NCI-H2081 treated with DMSO at 0.1 percent for 48 hours (cell line): ENCODE results near the gene FKBP1A.

Source experiments
- DNase-seq: peaks from one replicate; lab custom pipeline; 2025; lab: John Stamatoyannopoulos, UW

The FKBP1A gene

DNA sequence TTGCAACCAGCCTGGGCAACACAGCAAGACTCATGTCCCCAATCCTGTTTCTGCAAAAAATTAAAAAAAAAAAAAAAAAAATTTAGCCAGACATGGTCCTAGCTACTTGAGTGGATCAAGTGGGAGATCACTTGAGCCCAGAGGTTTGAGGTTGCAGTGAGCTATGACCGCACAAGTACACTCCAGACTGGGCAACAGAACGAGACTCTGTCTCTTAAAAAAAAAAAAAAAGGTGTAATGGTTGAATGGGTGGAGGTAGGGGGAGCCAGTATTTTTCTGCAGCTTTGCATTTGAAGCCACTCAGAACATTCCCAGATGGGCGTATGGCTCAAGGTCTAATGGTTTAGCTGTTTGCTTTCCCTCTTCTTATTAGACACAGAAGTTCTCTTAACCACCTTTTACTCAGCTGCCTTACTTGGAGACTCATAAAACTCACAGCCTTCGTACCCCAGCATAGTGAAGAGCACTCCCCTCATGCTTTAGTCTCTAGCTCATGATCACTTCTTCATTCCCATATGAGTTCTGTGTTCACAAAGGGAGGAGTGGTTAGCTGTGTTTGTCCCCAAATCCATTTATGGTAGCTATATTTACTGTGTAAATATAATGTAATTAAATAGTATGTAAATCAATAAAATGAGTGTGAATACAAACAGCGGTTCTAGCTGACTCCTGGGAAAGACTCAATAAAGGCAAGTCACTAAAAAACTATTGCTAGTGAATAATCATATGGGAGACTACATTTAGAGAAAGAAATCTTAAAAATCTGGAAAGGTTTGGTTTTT is 9.0 kb downstream of the FKBP1A start:
- peak; percentile 86 for DNase-seq

DNA sequence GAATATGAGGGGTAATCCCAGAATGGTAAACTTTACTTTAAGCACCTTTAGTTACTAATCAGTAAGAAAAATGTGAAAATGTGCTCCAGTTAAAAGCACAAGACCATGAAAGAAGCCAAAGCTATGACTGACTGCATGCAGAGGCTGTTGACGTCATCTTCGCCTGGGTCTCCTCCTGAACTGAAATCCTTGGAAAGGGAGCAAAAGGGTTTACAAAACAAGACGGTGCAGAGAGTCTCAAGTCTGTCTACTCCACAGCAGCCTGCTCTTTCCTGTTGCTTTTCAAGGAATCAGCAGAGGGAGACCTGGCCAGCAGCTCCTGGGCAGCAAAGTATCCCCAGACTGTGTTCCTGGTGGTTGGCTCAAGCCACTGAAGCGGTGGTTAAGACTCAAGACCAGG is 10.2 kb downstream of the FKBP1A start:
- no peak for DNase-seq

DNA sequence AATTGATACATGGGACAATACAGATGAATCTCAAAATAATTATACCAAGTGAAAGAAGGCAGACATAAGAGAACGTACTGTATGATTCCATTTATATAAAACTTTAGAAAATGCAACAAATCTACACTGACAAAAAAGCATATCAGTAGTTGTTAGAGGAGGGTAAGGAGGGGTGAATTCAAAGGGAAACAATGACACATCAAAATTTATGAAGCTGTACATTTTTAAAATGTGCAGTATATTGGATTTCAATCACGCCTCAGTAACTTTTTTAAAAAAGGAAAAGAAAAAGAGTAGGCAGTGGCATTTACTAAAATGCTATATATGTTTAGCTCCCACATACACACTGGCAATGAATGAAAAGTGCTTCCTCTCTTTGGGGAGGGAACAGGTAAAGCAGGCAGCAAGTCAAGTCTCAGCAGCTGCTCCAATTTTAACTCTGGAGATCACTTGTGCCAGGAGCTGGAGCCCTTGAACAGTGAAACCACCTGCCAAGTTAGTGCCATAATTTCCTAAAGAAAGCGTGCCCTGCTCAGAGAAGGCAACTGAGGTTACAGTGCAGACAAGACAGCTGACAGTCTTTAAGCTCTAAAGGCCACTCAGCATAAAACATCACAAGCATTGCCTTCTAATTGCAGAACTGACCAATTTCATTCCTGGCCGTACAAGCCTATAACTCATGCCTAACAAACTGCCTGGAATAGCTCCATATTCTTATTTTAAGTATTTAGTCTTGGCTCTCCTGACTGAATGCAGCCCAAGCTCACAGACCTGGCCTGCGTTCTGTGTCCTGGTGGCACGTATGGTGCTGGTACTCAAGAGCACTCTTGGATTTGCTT is 10.9 kb downstream of the FKBP1A start:
- DNase-seq: no peak

DNA sequence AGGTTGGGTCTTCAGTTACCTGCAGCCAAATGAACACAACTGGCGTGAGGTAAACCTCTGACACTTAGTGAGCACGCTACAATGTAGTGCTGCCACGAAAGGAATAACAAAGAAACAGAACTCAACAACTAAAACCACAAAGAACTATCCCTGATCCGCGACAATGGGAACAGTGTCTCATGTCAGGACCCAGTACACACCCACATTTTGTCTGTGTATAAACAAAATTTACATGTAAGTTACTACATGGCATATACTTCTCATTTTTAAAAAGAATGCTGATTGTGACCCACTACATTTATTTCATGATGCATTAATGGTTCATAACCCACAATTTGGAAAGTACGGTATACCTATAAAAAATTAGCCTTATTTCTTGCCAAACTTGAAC is 14.1 kb downstream of the FKBP1A start:
- DNase-seq: no peak

DNA sequence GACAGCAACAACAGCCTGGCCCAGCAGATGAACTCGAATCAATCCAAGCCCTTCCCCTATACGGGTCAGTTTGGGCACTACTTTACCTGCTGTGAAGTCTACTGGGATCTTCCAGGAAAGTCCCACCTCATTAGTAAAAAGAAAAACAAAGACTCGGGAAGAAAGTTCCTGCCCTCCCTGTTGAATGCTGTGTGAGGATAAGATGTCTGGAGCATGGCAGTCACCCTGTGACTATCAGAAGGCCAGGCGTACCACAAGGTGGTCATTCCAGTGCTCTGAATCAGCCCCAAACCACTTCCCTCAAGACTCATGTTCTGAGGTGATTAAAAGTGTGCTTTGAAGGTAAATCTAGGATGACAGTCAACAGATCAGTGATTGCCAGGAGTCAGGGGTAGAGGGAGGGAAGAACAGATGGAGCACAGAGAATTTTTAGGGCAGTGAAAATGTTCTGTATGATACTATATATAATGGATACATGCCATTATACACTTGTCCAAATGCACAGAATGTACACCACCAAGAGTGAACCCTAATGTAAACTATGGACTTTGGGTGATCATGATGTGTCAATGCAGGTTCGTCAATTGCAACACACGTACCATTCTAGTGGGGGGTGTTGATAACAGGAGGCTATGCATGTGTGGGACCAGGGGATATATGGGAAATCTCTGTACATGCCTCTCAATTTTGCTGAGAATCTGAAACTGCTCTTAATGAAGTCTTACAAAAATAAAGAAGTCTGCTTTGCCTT is 14.7 kb downstream of the FKBP1A start:
- DNase-seq: no peak

DNA sequence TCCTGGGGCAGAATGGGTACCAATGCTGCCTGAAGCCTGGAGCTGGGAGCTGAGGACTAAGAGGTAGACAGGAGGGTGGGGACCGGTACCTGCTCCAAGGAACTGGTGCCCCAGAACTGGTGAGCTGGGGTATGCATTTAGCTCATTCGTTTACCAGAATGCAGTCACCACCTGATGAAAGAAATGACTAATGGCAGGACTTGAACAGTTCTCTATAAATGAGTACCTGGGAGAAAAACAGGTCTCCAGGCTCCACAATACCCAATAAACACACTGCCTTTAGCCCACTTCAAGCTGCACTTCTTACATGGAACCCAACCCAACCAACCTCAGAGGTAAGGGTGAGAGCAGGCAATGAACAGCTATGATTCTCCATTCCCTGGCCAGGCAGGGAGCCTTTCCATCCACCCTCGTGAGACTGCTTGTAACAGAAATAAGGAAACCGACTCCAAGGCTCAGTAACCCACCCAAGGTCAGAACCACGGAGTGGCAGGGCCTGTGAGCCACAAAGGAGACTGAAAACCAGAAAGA is 15.4 kb downstream of the FKBP1A start:
- DNase-seq: no peak

DNA sequence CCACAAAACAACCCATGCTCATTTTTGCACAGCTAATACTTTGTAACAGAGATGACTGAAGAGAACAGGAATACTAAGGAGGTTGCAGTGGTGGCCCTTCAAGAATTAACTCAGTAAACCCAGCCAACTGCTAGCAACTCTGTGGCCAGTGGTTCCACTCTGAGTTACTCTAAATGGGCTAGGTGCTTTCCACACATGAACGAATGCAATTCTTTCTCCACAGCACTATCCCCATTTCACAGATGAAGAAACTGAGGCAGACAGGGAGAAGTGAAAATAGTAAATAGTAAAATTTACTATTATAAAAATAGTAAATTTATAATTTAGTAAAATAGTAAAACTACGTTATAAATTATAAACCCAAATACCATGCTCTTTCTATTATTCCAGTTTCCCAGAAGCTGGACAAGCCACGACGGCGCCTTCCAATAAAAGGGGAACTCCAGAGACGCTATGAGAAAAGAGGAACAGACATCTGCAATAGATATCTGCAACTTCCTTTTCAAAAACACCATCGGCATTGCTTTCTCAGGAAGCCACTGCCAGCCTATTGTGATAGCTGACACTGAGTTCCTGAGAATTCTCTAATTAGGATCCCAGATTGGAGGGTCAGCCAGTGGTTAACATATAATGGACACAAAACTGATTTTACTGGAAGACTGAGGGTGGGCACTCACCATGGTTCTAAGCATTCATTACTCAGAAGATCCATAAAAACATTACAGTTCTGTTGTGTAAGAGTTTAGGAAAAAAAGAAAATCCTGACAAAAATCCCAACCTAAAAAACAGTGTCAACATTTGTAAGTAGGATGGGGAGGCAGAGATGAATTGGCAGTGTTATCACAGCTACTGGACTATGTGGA is 16.2 kb downstream of the FKBP1A start:
- DNase-seq: no peak

DNA sequence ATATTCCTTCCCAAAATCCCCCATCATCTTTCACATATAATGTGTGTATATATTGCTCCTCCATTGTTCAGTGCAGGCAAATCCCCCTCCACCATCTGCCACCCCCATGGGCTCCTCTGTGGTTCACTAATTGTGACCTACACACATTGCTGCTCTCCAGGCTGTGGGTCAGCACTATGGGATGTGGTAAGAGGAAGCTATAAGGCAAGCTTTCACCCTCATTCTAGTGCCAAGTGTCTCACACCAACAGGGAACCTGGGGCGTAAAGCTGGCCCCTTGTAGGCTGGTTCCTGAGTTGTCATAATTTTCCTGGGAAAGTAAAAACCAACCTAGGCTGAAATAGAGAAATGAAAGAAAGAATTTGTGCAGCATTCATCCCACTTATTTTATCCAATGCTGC is 16.8 kb downstream of the FKBP1A start:
- DNase-seq: no peak

DNA sequence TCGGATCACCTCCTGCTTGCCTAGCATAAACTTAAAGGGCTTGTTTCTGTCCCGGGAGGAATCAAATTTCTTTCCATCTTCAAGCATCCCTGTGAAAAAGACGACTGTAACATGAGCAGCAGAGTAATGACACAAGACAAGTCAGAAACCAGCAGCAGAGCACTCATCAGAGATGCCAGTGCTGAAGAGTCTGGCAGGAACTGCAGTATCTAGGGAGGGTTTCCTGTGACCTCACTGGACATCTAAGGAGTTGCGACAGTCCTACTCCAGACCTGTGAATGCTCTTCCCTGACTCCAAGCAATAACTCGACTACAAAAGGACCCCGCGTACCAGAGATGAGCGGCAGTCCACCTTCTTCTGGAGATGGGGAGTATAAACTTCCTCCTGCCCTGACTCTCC is 17.3 kb downstream of the FKBP1A start:
- DNase-seq: no peak

DNA sequence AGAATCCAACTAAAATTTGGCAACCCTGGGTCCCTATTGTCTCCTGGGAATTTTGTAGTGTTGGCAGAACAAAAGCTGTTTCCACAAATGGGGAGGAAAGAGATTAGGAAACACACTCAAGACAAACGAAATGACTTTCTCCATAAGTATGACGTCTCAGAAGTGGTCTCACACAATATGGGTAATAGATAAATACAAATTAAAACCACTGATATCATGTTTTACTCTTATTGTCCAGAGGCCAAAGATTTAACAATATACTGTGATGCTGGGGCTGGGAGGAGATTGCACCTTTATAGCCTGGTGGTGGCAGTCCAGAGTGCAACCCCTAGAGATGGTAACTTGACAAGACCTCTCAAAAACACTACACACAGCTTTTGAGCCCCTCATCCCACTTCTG is 18.6 kb downstream of the FKBP1A start:
- DNase-seq: no peak

DNA sequence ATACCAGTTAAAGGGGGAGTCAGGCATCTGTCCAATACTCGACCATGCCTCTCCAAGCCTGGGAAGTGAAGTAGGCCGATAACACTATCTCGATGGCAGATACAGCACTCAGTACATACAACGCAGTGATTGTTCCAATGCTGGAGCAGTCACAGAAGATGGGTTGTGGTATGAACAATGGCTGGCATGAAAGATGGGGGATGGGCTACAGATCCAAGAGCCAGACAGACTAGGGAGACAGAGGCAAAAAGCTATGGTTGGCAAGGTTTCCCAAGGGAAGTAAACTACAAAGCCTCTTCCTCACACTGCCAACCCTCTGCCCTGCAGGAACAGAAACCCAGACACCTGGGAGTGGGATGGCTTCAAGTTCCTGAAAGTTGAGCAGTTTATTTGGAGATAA is 19.2 kb downstream of the FKBP1A start:
- DNase-seq: no peak

DNA sequence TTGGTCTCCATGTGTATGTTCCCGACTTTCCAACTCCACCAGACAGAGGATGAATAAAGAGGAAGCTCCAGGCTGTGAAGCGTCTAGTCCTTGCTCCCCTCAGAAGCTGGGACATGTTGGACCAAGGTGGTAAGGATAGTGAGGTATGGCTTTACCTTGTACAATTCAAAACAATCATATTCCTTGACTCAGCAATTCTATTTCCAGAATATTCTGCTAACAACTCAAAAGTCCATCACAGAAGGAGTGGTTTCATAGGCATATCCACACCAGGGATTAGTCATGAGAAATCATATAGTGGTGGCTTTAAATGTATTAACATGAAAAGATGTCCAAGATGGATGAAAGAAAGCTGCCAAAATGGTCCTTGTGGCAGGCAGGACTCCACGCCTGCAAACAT is 19.8 kb downstream of the FKBP1A start:
- no peak for DNase-seq

DNA sequence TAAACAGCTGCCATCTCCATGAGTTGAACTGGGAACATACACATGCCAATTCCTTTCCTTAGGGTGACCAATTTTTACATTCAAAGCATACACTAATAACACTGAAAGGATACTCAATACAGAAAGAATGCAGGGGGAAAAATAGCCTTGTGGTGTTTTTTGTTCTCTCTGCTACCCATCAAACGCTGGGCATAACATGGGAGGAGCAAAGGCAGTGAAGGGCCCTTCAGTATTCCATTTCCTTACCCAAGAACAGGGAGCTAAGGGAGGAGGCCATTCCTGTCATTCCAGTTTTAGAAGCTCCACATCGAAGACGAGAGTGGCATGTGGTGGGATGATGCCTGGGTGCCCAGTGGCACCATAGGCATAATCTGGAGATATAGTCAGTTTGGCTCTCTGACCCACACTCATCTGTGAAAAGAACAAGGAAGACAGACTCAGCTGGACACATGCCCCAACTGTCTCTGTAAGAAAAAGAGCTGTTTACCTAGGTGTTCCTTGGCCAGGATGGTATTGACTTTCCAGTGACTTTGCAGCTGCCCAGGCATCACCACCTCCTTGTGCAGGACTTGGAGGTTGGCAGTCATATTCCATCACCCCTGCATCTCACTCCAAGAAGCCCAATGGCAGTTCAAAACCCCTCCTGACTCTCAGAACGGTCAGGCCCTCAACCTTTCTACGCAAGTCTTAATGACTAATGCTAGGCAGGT is 20.9 kb downstream of the FKBP1A start:
- DNase-seq: no peak

DNA sequence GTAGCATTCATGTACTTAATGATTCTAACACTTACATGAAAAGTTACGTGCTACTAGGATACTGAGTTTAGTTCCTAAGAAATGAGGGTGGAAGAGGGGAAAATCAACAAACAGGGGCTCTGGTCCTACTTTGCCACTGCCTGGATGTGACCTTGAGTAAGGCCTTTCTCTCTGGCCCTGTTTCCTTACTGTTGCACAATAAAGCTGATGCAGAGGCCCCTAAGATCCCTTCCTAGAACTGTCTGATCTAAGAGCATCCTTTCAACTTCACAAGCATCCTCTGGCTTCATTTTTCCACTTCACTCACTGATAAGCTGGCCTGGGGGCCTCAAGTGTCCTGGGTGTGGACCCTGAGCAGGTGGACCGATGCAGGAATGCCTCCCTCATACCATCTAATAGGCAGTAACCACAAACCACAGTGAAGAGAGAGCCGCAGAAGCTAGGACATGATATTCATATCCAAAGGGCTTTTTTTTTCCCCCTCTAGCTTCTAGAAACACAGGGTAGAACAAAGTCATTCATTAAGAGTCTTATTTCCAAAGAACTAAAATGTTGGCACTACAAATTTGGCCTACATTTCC is 21.6 kb downstream of the FKBP1A start:
- DNase-seq: no peak

DNA sequence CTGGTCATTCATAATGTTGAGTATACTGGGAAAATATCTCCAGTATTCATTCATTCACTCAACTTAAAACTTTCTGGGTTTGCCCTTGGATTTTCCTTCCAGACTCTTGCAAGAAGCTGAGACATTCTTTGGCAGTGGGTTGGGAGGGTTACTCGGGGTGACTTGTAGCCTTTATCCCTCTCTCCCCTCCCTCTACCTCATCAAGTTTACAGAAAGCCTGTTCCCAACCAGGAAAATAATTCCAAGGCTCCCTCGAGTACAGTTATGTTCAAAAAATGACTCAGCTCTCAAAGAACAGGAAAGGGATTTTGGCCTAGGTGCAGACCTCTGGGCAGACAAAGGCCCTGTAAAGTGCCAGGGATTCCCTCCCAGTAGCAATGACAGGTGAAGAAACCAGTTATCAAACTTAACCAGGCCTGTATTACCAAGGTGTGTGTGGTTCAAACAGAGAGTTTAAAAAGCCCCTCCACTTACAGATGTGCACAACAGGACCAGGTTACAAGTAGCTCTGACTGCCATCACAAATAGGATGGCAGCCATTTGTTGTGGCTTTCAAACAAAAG is 22.2 kb downstream of the FKBP1A start:
- DNase-seq: no peak

DNA sequence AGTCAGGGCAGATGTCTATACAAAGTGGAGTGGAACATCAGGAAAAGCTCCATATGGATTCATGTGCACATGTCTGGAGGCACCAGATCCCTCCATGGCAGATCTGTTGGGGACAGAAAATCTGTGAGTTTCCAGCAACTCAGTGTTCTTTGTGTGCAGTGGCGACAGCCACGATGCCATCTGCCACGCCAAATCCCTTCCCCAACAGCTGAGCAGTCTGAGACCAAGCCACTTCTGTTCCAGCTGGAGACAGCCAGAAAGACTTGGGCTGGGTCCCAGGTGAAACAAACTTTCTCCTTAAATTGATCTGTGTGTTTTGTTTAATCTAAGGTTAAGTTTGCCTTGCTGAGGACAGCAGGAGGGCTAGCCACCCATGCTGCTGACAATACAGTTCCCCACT is 22.9 kb downstream of the FKBP1A start:
- no peak for DNase-seq

DNA sequence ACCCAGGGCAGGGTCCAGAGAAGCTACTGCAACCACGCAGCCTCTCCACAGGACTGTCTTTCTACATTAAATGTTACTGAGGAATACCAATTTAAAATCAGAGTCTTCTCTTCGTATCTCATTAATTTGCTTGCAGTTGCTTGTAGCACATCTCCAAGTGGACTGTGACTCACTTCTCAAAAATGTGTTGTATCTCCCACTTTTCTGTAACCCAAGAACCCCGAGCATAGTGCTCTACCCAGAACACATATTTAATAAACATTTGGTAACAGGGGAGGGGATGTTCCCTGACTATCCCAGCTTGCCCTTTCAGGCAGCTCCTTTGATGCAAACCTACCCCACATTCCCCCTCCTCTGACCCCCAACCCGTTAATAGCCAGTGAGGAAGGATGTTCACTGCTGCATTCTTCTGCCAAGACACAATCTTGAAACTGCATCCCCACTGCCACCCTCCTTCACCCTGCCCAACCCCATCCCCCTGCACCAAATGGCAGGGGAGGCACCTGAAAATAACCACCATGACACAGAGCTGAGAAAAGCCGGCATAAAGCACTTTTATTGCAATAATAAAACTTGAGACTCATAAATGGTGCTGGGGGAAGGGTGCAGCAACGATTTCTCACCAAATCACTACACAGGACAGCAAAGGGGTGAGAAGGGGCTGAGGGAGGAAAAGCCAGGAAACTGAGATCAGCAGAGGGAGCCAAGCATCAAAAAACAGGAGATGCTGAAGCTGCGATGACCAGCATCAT is 24.2 kb downstream of the FKBP1A start:
- DNase-seq: no peak

DNA sequence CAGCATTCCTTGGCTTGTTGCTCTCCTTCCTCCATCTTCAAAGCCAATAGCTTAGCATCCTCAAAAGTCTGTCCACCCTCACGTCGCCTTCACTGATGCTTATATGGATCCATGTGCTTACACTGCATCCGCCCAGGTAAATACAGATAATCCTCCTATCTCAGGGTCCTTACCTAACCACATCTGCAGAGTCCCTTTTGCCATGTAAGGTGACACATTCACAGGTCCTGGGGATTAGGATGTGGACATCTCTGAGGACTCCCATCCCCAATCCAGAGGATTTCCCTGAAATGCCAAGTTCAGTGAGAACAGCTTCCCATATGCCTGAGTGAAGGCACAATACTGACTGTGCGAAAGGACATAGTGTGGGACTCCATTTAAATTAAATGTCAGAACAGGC is 25.4 kb downstream of the FKBP1A start:
- no peak for DNase-seq

DNA sequence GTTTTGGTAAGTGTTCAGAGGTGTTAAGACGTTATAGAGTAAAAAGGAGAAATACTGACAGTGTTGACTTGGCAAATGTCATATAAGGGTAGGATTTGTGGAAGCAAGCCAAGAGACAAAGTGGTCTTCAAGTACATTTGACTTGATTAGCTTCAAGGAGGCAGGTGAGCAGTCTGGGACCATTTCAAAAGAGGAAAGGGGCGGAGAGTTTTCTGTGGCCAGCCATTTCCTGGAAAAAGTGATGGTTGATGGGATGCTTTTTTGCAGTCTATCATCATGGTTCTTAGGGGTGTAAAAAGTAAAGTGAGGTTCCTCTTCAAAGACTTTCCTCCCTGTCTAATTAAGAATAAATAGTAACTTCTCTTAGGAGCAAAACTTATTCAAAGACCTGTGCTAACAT is 28.7 kb downstream of the FKBP1A start:
- no peak for DNase-seq
